Measurements from ENCODE around the gene PI4KA. TPM values are rescaled to one million over a fixed set of nuclear protein-coding genes. Genes with fewer than 3 reads are reported as not detected.
"Not testable (repeated sequence)": the region's sequence is repeated elsewhere in the genome, so short reads cannot be mapped to it uniquely, and the experiment has no call there.

The PI4KA gene
- total RNA-seq, 2 experiments from 2014 or later, result 55.0 to 63.7 TPM

DNA sequence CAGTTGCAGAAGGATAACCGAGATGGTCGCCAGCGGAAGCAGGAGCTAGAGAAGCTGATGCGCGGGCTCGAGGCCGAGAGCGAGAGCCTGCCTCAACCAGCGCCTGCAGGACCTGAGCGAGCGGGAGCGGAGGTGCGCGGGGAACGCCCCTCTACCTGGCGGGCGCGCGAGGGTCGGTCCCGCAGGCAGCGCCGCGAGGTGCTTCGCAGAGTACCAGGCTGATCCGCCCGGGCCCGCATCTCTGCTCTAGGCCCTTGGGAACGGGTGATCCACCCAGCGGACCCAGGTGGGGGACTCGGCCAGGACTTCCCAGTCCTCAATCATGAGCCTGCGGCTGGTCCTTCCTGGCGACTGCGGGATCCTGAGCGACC, 156.5 kb downstream of the PI4KA start:
- H3K9me3 Mint-ChIP-seq; H3K27me3 Mint-ChIP-seq (ENCODE audit: low read depth); CTCF ChIA-PET; H3K36me3 Mint-ChIP-seq (ENCODE audit: low read depth): not testable (repeated sequence)
- intact Hi-C loops (cut with micrococcal nuclease), result loop anchor here (2.0 to 5.0 kb wide), 7 partner anchors 77 to 380 kb away; partner anchors contain the start of genes CRKL and DGCR6L
- peak; percentile 26 for DNase-seq
- peak overlapping the region; percentile 95 for H3K27ac Mint-ChIP-seq
- peaks cover 13% of the 10 kb centered on the region for H3K4me1 Mint-ChIP-seq (ENCODE audit: low read depth)
- H3K4me3 Mint-ChIP-seq, result peak overlapping the region; percentile 97

DNA sequence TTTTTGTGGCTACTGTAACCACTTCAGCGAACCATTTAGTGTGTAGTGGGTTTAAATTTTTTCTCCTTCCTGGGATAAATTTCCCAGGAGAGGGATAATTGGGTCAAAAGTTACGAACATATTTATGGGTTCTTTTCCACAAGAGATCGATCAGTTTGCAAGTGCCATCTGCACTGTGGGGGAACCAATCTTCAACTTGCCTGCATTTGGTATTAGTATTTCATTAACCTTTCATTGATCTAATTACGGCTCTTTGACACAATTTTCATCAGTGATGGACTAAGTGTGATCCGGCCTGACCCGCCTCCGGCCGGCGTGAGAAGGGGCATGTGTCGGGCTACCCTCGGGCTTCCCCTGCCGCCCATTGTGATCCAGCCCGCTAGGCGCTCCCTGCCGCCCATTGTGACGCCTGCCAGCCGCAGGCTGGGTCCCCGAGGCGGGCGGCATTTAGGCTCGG, 156.9 kb downstream of the PI4KA start:
- CTCF ChIA-PET; H3K9me3 Mint-ChIP-seq; H3K36me3 Mint-ChIP-seq (ENCODE audit: low read depth); H3K27me3 Mint-ChIP-seq (ENCODE audit: low read depth); DNase-seq; H3K27ac Mint-ChIP-seq: not testable (repeated sequence)
- Mint-ChIP-seq H3K4me1 (ENCODE audit: low read depth) (peaks cover 13% of the 10 kb centered on the region), H3K4me3 (peak overlapping the region; percentile 97)
- intact Hi-C loops (cut with micrococcal nuclease), result loop anchor here (2.0 to 5.0 kb wide), 7 partner anchors 77 to 379 kb away; partner anchors contain the start of genes CRKL and DGCR6L

DNA sequence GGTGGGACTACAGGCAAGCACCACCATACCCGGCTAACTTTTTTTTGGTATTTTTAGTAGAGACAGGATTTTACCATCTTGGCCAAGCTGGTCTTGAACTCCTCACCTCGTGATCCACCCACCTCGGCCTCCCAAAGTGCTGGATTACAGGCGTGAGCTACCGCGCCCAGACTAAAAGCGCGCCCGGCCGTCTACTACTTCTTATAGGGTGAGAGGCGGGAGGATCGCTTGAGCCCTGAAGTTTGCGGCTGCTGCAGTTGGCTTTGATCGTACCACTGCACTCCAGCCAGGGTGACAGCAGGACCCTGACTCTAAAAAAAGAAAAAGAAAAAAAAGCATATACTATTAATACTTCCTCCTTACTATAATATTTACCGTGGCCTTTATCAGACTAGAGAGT, 158.3 kb downstream of the PI4KA start:
- H3K4me3 Mint-ChIP-seq; H3K27ac Mint-ChIP-seq; H3K36me3 Mint-ChIP-seq (ENCODE audit: low read depth); H3K9me3 Mint-ChIP-seq; CTCF ChIA-PET; H3K27me3 Mint-ChIP-seq (ENCODE audit: low read depth); DNase-seq: not testable (repeated sequence)
- peaks cover 13% of the 10 kb centered on the region for H3K4me1 Mint-ChIP-seq (ENCODE audit: low read depth)
- intact Hi-C loops (cut with micrococcal nuclease), result loop anchor here (5.0 kb wide), 2 partner anchors 273 to 378 kb away; partner anchors contain the start of gene DGCR6L

DNA sequence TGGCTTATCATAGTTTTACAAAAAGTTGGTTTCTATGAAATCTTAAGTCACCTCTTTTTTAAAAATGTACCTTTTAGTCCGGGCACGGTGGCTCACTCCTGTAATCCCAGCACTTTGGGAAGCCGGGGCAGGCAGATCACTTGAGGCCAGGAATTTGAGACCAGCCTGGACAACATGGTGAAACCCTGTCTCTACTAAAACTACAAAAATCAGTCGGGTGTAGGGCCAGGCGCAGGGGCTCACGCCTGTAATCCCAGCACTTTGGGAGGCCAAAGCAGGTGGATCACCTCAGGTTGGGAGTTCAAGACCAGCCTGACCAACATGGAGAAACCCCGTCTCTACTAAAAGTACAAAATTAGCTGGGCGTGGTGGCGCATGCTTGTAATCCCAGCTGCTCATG, 158.8 kb downstream of the PI4KA start:
- H3K36me3 Mint-ChIP-seq (ENCODE audit: low read depth); H3K9me3 Mint-ChIP-seq; DNase-seq; H3K4me3 Mint-ChIP-seq; H3K27ac Mint-ChIP-seq; H3K27me3 Mint-ChIP-seq (ENCODE audit: low read depth); CTCF ChIA-PET: not testable (repeated sequence)
- H3K4me1 Mint-ChIP-seq (ENCODE audit: low read depth), result peaks cover 13% of the 10 kb centered on the region
- intact Hi-C loops (cut with micrococcal nuclease), result loop anchor here (5.0 kb wide), 2 partner anchors 273 to 378 kb away; partner anchors contain the start of gene DGCR6L

DNA sequence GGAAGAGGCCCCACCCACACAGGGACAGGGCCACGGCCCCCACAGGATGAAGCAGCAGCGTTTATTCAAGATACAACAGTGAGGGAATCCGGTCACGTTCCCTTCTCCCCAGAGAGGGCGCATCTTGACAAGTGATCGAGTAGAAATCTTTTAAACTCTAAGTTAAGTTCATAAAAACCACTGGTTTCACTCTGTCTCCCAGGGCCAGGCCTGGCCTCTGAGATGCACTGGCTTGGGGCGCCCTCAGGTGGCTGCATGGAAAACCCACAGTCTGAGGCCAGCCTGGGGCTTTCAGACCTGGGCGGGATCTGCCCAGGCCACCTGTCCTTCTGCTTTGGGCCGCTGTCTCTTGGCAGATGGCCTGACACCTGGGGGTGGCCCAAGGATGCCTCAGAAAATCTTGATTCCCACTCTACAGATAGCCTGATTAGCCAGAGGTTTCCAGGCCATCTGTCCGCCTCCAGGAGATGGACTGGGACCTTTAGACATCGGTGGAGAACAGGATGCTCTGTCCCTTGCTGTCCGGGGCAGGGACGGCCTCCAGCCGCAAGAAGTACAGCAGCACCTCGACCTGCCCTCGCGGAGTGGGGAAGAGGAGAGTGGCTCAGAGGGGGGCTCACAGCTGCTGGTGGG, 161.0 kb downstream of the PI4KA start:
- H3K36me3 Mint-ChIP-seq (ENCODE audit: low read depth); H3K4me3 Mint-ChIP-seq; H3K27me3 Mint-ChIP-seq (ENCODE audit: low read depth); H3K9me3 Mint-ChIP-seq; H3K27ac Mint-ChIP-seq; CTCF ChIA-PET; H3K4me1 Mint-ChIP-seq (ENCODE audit: low read depth): not testable (repeated sequence)
- peak; percentile 49 for DNase-seq
- intact Hi-C loops (cut with micrococcal nuclease), result loop anchor here (1.0 kb wide), 1 partner anchor 91 kb away; no protein-coding TSS in a partner anchor

DNA sequence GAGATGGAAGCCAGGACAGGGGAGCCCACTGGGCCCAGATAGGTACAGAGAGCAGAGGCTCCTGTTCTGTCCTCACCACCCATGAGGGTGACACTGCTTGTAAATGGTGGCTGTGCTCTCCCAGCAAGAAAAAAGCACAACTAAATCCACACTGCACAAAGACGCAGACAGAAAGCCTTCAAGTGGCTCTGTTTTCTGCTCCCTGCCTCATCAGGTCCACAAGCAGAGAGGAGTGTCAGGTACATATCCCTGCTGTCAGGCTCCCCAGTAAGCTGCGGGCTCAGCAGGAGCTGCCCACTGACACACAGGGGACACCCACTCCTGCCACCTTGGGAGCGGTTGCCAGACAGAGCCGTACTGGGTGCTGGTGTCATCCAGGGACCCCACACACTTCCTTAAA, 162.6 kb downstream of the PI4KA start:
- H3K4me3 Mint-ChIP-seq; H3K4me1 Mint-ChIP-seq (ENCODE audit: low read depth); H3K27ac Mint-ChIP-seq; H3K9me3 Mint-ChIP-seq; CTCF ChIA-PET; H3K27me3 Mint-ChIP-seq (ENCODE audit: low read depth); H3K36me3 Mint-ChIP-seq (ENCODE audit: low read depth); DNase-seq; intact Hi-C loops (cut with micrococcal nuclease): not testable (repeated sequence)

DNA sequence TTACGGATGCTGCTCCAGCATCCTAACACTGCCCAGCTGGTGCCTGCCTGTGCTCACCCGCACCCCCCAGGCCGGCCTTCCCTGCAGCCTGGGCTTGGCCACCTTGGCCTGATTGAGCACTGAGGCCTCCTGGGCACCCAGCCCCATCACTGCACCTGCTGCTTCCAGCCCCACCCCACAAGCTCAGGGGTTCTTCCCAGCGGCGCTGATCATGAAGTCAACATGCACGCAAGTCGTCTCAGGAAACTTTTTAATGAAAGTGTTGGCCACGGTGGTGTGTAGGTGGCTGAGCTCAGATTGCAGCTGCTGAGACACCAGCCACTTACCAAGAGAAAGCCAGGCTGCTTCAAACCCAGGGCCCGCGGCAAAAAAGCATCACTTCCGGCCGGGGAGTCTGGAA, 163.4 kb downstream of the PI4KA start:
- H3K36me3 Mint-ChIP-seq (ENCODE audit: low read depth); H3K27ac Mint-ChIP-seq; H3K4me1 Mint-ChIP-seq (ENCODE audit: low read depth); CTCF ChIA-PET; H3K9me3 Mint-ChIP-seq; intact Hi-C loops (cut with micrococcal nuclease); H3K27me3 Mint-ChIP-seq (ENCODE audit: low read depth); H3K4me3 Mint-ChIP-seq: not testable (repeated sequence)
- peak; percentile 26 for DNase-seq

DNA sequence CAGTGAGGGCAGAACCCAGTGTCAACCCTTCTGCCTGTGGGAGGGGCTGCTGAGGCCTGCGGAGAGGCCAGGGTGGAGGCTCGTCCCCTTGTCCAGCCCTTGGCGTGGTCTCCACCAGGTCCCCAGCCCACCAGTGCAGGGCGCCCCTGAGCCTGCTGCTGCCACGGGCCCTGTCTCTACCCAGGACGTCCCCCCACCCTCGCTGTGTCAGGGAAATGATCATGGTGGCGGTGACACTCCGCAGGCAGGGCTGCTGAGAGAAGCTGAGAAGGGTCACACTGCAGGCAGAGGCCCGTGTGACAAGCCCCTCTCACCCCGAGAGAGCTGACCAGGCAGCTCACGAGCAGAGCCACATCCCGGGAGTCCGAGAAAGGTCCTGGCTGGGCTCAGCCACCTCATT, 164.4 kb downstream of the PI4KA start:
- H3K27me3 Mint-ChIP-seq (ENCODE audit: low read depth); H3K4me3 Mint-ChIP-seq; H3K27ac Mint-ChIP-seq; DNase-seq; CTCF ChIA-PET; H3K36me3 Mint-ChIP-seq (ENCODE audit: low read depth); H3K9me3 Mint-ChIP-seq; intact Hi-C loops (cut with micrococcal nuclease); H3K4me1 Mint-ChIP-seq (ENCODE audit: low read depth): not testable (repeated sequence)

DNA sequence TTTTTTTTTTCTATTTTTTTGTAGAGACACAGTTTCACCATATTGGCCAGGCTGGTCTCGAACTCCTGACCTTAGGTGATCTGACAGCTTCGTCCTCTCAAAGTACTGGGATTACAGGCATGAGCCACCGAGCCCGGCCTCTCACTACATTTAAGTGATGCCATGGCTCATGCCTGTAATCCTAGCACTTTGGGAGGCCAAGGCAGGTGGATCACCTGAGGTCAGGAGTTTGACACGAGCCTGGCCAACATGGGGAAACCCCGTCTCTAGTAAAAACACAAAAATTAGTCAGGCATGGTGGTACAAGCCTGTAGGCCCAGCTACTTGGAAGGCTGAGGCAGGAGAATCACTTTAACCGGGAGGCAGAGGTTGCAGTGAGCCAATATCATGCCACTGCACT, 165.7 kb downstream of the PI4KA start:
- CTCF ChIA-PET, result interaction anchor here (0.6 kb wide), 1 partner anchor 16 kb away, joined by 3 read pairs; no protein-coding TSS in a partner anchor
- H3K36me3 Mint-ChIP-seq (ENCODE audit: low read depth); intact Hi-C loops (cut with micrococcal nuclease); H3K27me3 Mint-ChIP-seq (ENCODE audit: low read depth); H3K27ac Mint-ChIP-seq; DNase-seq; H3K4me1 Mint-ChIP-seq (ENCODE audit: low read depth); H3K9me3 Mint-ChIP-seq; H3K4me3 Mint-ChIP-seq: not testable (repeated sequence)

DNA sequence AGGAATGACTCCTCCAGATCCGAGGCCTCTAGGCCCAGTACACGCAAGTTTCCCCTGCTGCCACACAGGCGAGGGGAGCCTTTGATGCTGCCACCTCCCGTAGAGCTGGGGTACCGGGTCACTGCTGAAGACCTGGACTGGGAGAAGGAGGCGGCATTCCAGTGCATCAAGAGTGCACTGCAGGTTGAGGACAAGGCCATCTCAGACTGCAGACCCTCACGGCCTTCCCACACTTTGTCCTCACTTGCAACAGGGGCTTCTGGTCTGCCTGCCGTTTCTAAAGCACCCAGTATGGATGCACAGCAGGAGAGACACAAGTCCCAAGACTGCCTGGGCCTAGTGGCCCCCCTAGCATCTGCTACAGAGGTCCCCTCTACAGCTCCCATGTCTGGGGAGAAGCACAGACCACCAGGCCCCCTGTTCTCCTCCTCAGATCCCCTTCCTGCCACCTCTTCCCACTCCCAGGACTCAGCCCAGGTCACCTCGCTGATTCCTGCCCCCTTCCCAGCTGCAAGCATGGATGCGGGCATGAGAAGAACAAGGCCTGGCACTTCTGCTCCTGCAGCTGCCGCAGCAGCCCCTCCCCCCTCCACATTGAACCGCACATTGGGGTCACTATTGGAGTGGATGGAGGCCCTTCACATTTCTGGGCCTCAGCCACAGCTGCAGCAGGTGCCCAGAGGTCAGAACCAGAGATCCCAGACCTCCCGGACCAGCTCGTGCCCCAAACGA, 167.9 kb downstream of the PI4KA start:
- H3K27ac Mint-ChIP-seq; H3K9me3 Mint-ChIP-seq; H3K4me3 Mint-ChIP-seq; H3K4me1 Mint-ChIP-seq (ENCODE audit: low read depth); H3K27me3 Mint-ChIP-seq (ENCODE audit: low read depth); DNase-seq; intact Hi-C loops (cut with micrococcal nuclease); H3K36me3 Mint-ChIP-seq (ENCODE audit: low read depth): not testable (repeated sequence)
- CTCF ChIA-PET, result interaction anchor here (1.5 kb wide), 1 partner anchor 85 kb away, joined by 3 read pairs; no protein-coding TSS in a partner anchor

DNA sequence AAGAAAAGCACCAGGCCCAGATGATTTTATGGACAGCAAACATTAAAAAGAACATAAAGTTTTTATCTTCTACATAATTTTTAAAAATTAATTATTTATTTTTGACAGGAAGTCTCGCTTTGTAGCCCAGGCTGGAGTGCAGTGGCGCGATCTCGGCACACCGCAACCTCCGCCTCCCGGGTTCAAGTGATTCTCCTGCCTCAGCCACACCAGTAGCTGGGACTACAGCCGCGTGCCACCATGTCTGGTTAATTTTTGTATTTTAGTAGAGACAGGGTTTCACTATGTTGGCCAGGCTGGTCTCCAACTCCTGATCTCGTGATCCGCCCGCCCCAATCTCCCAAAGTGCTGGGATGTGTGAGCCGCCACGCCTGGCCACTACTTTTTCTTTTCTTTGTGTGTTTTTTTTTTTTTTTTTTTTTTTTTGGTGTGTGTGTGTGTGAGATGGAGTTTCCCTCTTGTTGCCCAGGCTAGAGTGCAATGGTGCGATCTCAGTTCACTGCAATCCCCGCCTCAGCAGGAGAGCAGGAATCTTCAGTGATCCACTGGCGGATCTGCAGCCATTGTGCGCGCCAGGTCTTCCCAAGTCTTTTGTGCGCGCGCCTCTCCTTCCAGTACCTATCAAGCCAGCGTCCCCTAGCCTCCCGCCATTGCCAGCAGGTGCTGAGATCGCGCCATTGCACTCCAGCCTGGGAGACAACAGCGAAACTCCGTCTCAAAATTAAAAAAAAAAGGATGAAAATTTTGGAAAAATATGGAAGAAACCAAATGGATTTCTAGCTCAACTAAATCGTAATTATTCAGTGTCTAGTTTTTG, 171.0 kb downstream of the PI4KA start:
- DNase-seq; H3K27me3 Mint-ChIP-seq (ENCODE audit: low read depth); H3K36me3 Mint-ChIP-seq (ENCODE audit: low read depth); H3K4me1 Mint-ChIP-seq (ENCODE audit: low read depth); H3K27ac Mint-ChIP-seq; intact Hi-C loops (cut with micrococcal nuclease); H3K4me3 Mint-ChIP-seq; H3K9me3 Mint-ChIP-seq: not testable (repeated sequence)
- CTCF ChIA-PET, result interaction anchor here (0.6 to 0.7 kb wide), 2 partner anchors 88 to 94 kb away, joined by 3 read pairs; no protein-coding TSS in a partner anchor

DNA sequence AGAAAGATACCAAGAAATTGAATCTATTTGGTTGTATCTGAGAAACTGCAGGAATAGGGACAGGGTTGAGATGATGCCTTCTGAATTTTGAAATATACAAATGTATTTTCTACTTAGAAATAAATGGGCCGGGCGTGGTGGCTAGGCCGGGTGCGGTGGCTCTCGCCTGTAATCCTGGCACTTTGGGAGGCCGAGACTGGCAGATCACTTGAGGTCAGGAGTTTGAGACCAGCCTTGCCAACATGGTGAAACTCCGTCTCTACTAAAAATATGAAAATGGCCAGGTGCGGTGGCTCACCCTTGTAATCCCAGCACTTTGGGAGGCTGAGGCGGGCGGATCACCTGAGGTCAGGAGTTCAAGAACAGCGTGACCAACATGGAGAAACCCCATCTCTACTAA, 172.8 kb downstream of the PI4KA start:
- H3K4me3 Mint-ChIP-seq; H3K4me1 Mint-ChIP-seq (ENCODE audit: low read depth); DNase-seq; H3K27ac Mint-ChIP-seq; H3K27me3 Mint-ChIP-seq (ENCODE audit: low read depth); intact Hi-C loops (cut with micrococcal nuclease); H3K9me3 Mint-ChIP-seq; H3K36me3 Mint-ChIP-seq (ENCODE audit: low read depth); CTCF ChIA-PET: not testable (repeated sequence)
